IMR-90 (cell line): ENCODE results near the gene COX6A2. TPM values are rescaled to one million over a fixed set of nuclear protein-coding genes. Genes with fewer than 3 reads are reported as not detected.

Experiments used
- ATAC-seq: fragments of 200-7000 bp; cut with Tn5 transposase; 2 replicates; pipeline ENCODE4 v1.9.1; 2020; ENCODE audit warnings: low read depth, mild to moderate bottlenecking, moderate library complexity
- BruUV-seq: library from RNA; stranded (reverse); fragments of 400-500 nt; replicated peaks from 2 replicates; lab custom pipeline; 2021; lab: Mats Ljungman, UMichigan
- CTCF ChIA-PET: fragments of 300-600 bp; formaldehyde crosslinking; extraction: SDS; loops from one replicate; lab custom pipeline; 2021; ENCODE audit warnings: antibody characterized with exemption; lab: Yijun Ruan, JAX
- POLR2A ChIA-PET: fragments of 300-600 bp; sonication (Branson Sonifier 250); formaldehyde crosslinking; loops from one replicate; lab custom pipeline; 2022; ENCODE audit warnings: antibody characterized with exemption; ENCODE audit not compliant: unreplicated experiment; lab: Charles Lee
- DNase-seq: peaks from one replicate; pipeline ENCODE4 v3.0.0; 2013
- H2AFZ ChIP-seq: replicated peaks from 2 replicates; pipeline ENCODE3; 2013; ENCODE audit warnings: low read length, mild to moderate bottlenecking; ENCODE audit not compliant: poor library complexity
- H2AK5ac ChIP-seq: 2 replicates; pipeline ENCODE4 v1.6.1; 2013; ENCODE audit warnings: low read depth, low read length, inconsistent platforms
- H2AK9ac ChIP-seq: replicated peaks from 2 replicates; pipeline ENCODE3; 2013; ENCODE audit warnings: mild to moderate bottlenecking, low read depth, low read length, moderate library complexity; ENCODE audit not compliant: poor library complexity
- H2BK120ac ChIP-seq: 2 replicates; pipeline ENCODE4 v1.6.1; 2013; ENCODE audit warnings: low read depth, low read length, inconsistent platforms
- H2BK15ac ChIP-seq: 3 replicates; pipeline ENCODE4 v1.6.1; 2013; ENCODE audit warnings: low read depth, low read length, inconsistent platforms
- H2BK20ac ChIP-seq: 2 replicates; pipeline ENCODE4 v1.6.1; 2013; ENCODE audit warnings: low read depth, mild to moderate bottlenecking, inconsistent platforms, low read length, moderate library complexity
- H2BK5ac ChIP-seq: 2 replicates; pipeline ENCODE4 v1.6.1; 2013; ENCODE audit warnings: mild to moderate bottlenecking, low read depth, low read length, inconsistent platforms; ENCODE audit not compliant: poor library complexity, severe bottlenecking
- H3K14ac ChIP-seq: replicated peaks from 2 replicates; pipeline ENCODE4 v1.6.1; 2013; ENCODE audit warnings: low read depth, low read length, inconsistent platforms
- H3K18ac ChIP-seq: 2 replicates; pipeline ENCODE4 v1.6.1; 2013; ENCODE audit warnings: low read depth, low read length, control low read depth
- H3K23ac ChIP-seq: 2 replicates; pipeline ENCODE4 v1.6.1; 2013; ENCODE audit warnings: low read depth, low read length, inconsistent platforms
- H3K27ac ChIP-seq: 2 replicates; pipeline ENCODE4 v1.5.1; 2013; ENCODE audit warnings: mild to moderate bottlenecking, control low read depth, low read length; ENCODE audit not compliant: insufficient read depth
- H3K27me3 ChIP-seq: 2 replicates; pipeline ENCODE4 v1.6.1; 2013; ENCODE audit warnings: low read length; ENCODE audit not compliant: control insufficient read depth, insufficient read depth
- H3K36me3 ChIP-seq: 2 replicates; pipeline ENCODE4 v1.6.1; 2013; ENCODE audit warnings: low read length, mixed read lengths; ENCODE audit not compliant: control insufficient read depth, insufficient read depth
- H3K4ac ChIP-seq: 2 replicates; pipeline ENCODE4 v1.6.1; 2013; ENCODE audit warnings: low read depth, low read length, inconsistent platforms
- H3K4me1 ChIP-seq: 2 replicates; pipeline ENCODE4 v1.6.1; 2013; ENCODE audit warnings: low read length, mixed read lengths; ENCODE audit not compliant: control insufficient read depth, insufficient read depth
- H3K4me2 ChIP-seq: 2 replicates; pipeline ENCODE4 v1.6.1; 2013; ENCODE audit warnings: low read depth, mild to moderate bottlenecking, control low read depth, low read length, moderate library complexity
- H3K4me3 ChIP-seq: 2 replicates; pipeline ENCODE4 v1.5.1; 2013; ENCODE audit warnings: low read depth, mild to moderate bottlenecking, control low read depth, low read length, moderate library complexity; ENCODE audit not compliant: insufficient read depth
- H3K56ac ChIP-seq: 2 replicates; pipeline ENCODE4 v1.6.1; 2013; ENCODE audit warnings: low read length, inconsistent platforms; ENCODE audit not compliant: insufficient read depth; ENCODE audit errors: extremely low read depth
- H3K79me1 ChIP-seq, 2 experiments: 2 replicates each; pipeline ENCODE4 v1.6.1; 2013; ENCODE audit warnings: low read length in 2 of 2, inconsistent platforms in 1 of 2, low read depth in 1 of 2
- H3K9ac ChIP-seq: 2 replicates; pipeline ENCODE4 v1.6.1; 2013; ENCODE audit warnings: low read depth, low read length, control low read depth
- H3K9me1 ChIP-seq: 2 replicates; pipeline ENCODE4 v1.6.1; 2013; ENCODE audit warnings: low read length, inconsistent platforms; ENCODE audit not compliant: insufficient read depth
- H3K9me3 ChIP-seq: 2 replicates; pipeline ENCODE4 v1.6.1; 2013; ENCODE audit warnings: low read length; ENCODE audit not compliant: control insufficient read depth, insufficient read depth
- H4K20me1 ChIP-seq: 2 replicates; pipeline ENCODE4 v1.6.1; 2013; ENCODE audit warnings: low read length, inconsistent platforms; ENCODE audit not compliant: insufficient read depth
- H4K5ac ChIP-seq: 2 replicates; pipeline ENCODE4 v1.6.1; 2013; ENCODE audit warnings: mild to moderate bottlenecking, low read depth, low read length, control low read depth
- H4K8ac ChIP-seq, 2 experiments: 2 replicates each; pipeline ENCODE4 v1.6.1; 2013; ENCODE audit warnings: low read depth in 2 of 2, low read length in 2 of 2, control low read depth in 1 of 2, inconsistent platforms in 1 of 2
- H4K91ac ChIP-seq: 2 replicates; pipeline ENCODE4 v1.6.1; 2013; ENCODE audit warnings: low read depth, low read length, inconsistent platforms; ENCODE audit not compliant: insufficient read depth
- MAFK ChIP-seq: IDR thresholded peaks from 2 replicates; pipeline ENCODE4 v1.6.1; 2012; ENCODE audit warnings: low read depth, low read length, improper control_type of control experiment
- POLR2A ChIP-seq: IDR thresholded peaks from 2 replicates; pipeline ENCODE4 v1.6.1; 2012; ENCODE audit warnings: mild to moderate bottlenecking, low read depth, low read length
- RAD21 ChIP-seq: IDR thresholded peaks from 2 replicates; pipeline ENCODE4 v1.6.1; 2012; ENCODE audit warnings: low read length, improper control_type of control experiment
- RCOR1 ChIP-seq: IDR thresholded peaks from 2 replicates; pipeline ENCODE4 v1.6.1; 2012; ENCODE audit warnings: mild to moderate bottlenecking, low read length, improper control_type of control experiment; ENCODE audit not compliant: insufficient replicate concordance
- SMC3 ChIP-seq: fragments of 150-350 bp; IDR thresholded peaks from 2 replicates; pipeline ENCODE4 v1.6.1; 2016; ENCODE audit warnings: low read depth, mild to moderate bottlenecking, antibody characterized with exemption, low read length, moderate library complexity
- WGBS, 2 experiments: methylation state at CpG; one replicate each; pipeline versions ENCODE4 v1.1.5 to v1.1.7; 2013; ENCODE audit warnings: missing lambda C conversion rate in 2 of 2; ENCODE audit not compliant: insufficient read length in 1 of 2; ENCODE audit errors: extremely low coverage in 2 of 2; 5-methylcytosine and 5-hydroxymethylcytosine counted together
- dilution Hi-C: fragments of 300-500 bp; cut with HindIII; formaldehyde crosslinking; loops from one replicate; pipeline ENCODE4 v1.14.3; 2018; ENCODE audit warnings: low sequenced_read_pairs; ENCODE audit not compliant: unreplicated experiment
- in situ Hi-C: fragments of 300-500 bp; cut with MboI; formaldehyde crosslinking; loops from 3 replicates; pipeline ENCODE4 v1.14.3; 2019; ENCODE audit warnings: low sequenced_read_pairs, inconsistent platforms, mixed read lengths
- intact Hi-C: fragments of 100-400 bp; cut with micrococcal nuclease; formaldehyde crosslinking; loops from 2 replicates; pipeline ENCODE4 v1.10.0; 2022
- polyA plus RNA-seq, 3 experiments: library from polyadenylated mRNA; depleted of rRNA; stranded (reverse); fragments of >200 nt; gene quantifications; 2 replicates each; pipeline ENCODE4 v1.2.3, GENCODE V29; 2012; ENCODE audit warnings: low replicate concordance in 1 of 3
- total RNA-seq: library from RNA; depleted of rRNA; stranded (reverse); fragments of >200 nt; gene quantifications from 2 replicates; pipeline ENCODE4 v1.2.3, GENCODE V29; 2012
- TF ChIP-seq, protein P1 (sequence below): conservative IDR thresholded peaks from 2 replicates; pipeline ENCODE4 v1.5.1; 2012; ENCODE audit warnings: mild to moderate bottlenecking, low read depth, low read length, improper control_type of control experiment

Gene COX6A2
- total and polyA plus RNA-seq, 2 of the 4 experiments (the other 2 are of a cell fraction) = not detected

- peaks cover 12% of the 10 kb centered on the region for H4K20me1 ChIP-seq
- peaks cover 11 to 28% of the 10 kb centered on the region in 2 experiments for H3K79me1 ChIP-seq
- H2AK9ac ChIP-seq = peak overlapping the region; percentile 63
- CTCF ChIA-PET = no interaction called here
- H3K9me1 ChIP-seq = 0 out of 2 replicates have a peak, but pooled peaks cover 4% of the 10 kb centered on the region
- no peak overlapping the region for H3K9ac ChIP-seq
- WGBS, 2 experiments = 87% methylated on average over 17 of the region's 35 CpGs; no CpG with 5 or more reads in 1 of the 2 experiments
- H4K91ac ChIP-seq = no peak overlapping the region
- in situ Hi-C loops (loop anchor here (10.0 to 25.0 kb wide), 2 partner anchors 387 to 400 kb away; partner anchors contain the start of genes ZNF267, ZNF646 and ZNF668), dilution Hi-C loops (no loop called here), intact Hi-C loops (no loop called here)
- no peak overlapping the region for H2AK5ac ChIP-seq
- BruUV-seq = no TSS peak
- peaks cover 29% of the 10 kb centered on the region for H3K36me3 ChIP-seq
- H3K56ac ChIP-seq = no peak overlapping the region
- no peak overlapping the region for H4K8ac ChIP-seq
- H3K18ac ChIP-seq = no peak overlapping the region
- H3K4me2 ChIP-seq = no peak overlapping the region
- H3K27me3 ChIP-seq = no peaks in the 10 kb centered on the region
- H3K23ac ChIP-seq = no peak overlapping the region
- no peaks in the 10 kb centered on the region for H3K9me3 ChIP-seq
- no peak overlapping the region for H2BK20ac ChIP-seq
- DNase-seq (no peak), ATAC-seq (no peak)
- no peak overlapping the region for H2BK5ac ChIP-seq
- no peak overlapping the region for H3K4me3 ChIP-seq
- H3K4me1 ChIP-seq = peaks cover 5% of the 10 kb centered on the region
- H3K27ac ChIP-seq = no peak overlapping the region
- no peak overlapping the region for H2BK15ac ChIP-seq
- no peak overlapping the region for H2BK120ac ChIP-seq
- no peak overlapping the region for H2AFZ ChIP-seq
- POLR2A ChIA-PET = no interaction called here
- no peak overlapping the region for H3K14ac ChIP-seq
- no peak overlapping the region for H3K4ac ChIP-seq
- H4K5ac ChIP-seq = no peak overlapping the region
- TF ChIP-seq SMC3 (no peak), RAD21 (no peak), RCOR1 (no peak), POLR2A (no peak), MAFK (no peak)
- TF ChIP-seq, protein P1, sequence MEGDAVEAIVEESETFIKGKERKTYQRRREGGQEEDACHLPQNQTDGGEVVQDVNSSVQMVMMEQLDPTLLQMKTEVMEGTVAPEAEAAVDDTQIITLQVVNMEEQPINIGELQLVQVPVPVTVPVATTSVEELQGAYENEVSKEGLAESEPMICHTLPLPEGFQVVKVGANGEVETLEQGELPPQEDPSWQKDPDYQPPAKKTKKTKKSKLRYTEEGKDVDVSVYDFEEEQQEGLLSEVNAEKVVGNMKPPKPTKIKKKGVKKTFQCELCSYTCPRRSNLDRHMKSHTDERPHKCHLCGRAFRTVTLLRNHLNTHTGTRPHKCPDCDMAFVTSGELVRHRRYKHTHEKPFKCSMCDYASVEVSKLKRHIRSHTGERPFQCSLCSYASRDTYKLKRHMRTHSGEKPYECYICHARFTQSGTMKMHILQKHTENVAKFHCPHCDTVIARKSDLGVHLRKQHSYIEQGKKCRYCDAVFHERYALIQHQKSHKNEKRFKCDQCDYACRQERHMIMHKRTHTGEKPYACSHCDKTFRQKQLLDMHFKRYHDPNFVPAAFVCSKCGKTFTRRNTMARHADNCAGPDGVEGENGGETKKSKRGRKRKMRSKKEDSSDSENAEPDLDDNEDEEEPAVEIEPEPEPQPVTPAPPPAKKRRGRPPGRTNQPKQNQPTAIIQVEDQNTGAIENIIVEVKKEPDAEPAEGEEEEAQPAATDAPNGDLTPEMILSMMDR = no peak
Measured at GRCh38 chr16:31461921-31462804, 34.0 kb upstream of the COX6A2 start.
